Measurements from ENCODE around the gene FADS2.

GRCh38 chr11:61885784-61886580 is 57.9 kb downstream of the FADS2 start:
- TF ChIP-seq CTCF (IDR thresholded peaks at IDR 0.05) (no peak), POLR2A (IDR thresholded peaks at IDR 0.05) (no peak)
